ENCODE measurements around the gene KRTAP10-11. TPM values are rescaled to one million over a fixed set of nuclear protein-coding genes. Genes with fewer than 3 reads are reported as not detected.

Gene KRTAP10-11
- total RNA-seq, 1 donor from 2014 or later, result not detected

GRCh38 chr21:44644878-44645277 is 1.3 kb upstream of the KRTAP10-11 start:
- Mint-ChIP-seq H3K27ac (ENCODE audit: unreplicated experiment) (no peak overlapping the region), H3K9me3 (ENCODE audit: unreplicated experiment) (peaks cover 24% of the 10 kb centered on the region), H3K4me1 (ENCODE audit: low read depth, unreplicated experiment) (no peaks in the 10 kb centered on the region), H3K4me3 (ENCODE audit: unreplicated experiment) (no peak overlapping the region), H3K27me3 (ENCODE audit: low read depth, unreplicated experiment) (peaks cover 33% of the 10 kb centered on the region), H3K36me3 (ENCODE audit: low read depth, unreplicated experiment) (no peaks in the 10 kb centered on the region)
- H3K4me2 ChIP-seq (ENCODE audit: low read length), result no peak overlapping the region
- H3K4me1 ChIP-seq (ENCODE audit: insufficient read depth, low read length), result no peaks in the 10 kb centered on the region
- peaks cover 2% of the 10 kb centered on the region for H3K9me3 ChIP-seq (ENCODE audit: insufficient read depth, low read depth, low read length)
- H4K20me1 ChIP-seq (ENCODE audit: insufficient read depth, low read length), result no peaks in the 10 kb centered on the region
- FAIRE-seq (no peak), DNase-seq (ENCODE audit: low read depth) (no peak)
- H2AFZ ChIP-seq (ENCODE audit: low read depth, low read length), result no peak overlapping the region
- TF ChIP-seq CTCF (IDR thresholded peaks at IDR 0.05; ENCODE audit: insufficient read depth, low read depth, low read length), result no peak
- no peak for TF ChIP-seq EZH2 (IDR thresholded peaks at IDR 0.05; ENCODE audit: insufficient read depth, low read length)
- H3K9ac ChIP-seq (ENCODE audit: low read length), result no peak overlapping the region
- no peaks in the 10 kb centered on the region for H3K79me2 ChIP-seq (ENCODE audit: insufficient read depth, low read length)
- H3K27me3 ChIP-seq (ENCODE audit: insufficient read depth, low read length), result no peaks in the 10 kb centered on the region
- no peak overlapping the region for H3K4me3 ChIP-seq (ENCODE audit: insufficient read depth, low read depth, low read length)
- no peak overlapping the region for H3K27ac ChIP-seq (ENCODE audit: low read depth, low read length)
- no peaks in the 10 kb centered on the region for H3K36me3 ChIP-seq (ENCODE audit: insufficient read depth, low read length)

DNA sequence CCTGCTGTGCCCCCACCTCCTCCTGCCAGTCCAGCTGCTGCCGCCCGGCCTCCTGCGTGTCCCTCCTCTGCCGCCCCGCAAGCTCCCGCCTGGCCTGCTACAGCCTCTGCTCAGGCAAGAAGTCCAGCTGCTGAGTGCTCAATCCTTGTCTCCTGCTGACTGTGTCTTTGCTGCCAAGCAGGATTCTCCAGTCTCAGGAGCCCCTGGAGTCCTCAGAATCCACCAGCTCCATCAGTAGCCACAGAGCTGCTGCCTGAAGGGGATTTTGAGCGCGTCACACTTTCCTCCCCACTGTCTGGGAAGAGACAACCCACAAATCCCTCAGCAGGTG is 973 bp downstream of the KRTAP10-11 start:
- Mint-ChIP-seq H3K4me3 (ENCODE audit: unreplicated experiment) (no peak overlapping the region), H3K36me3 (ENCODE audit: low read depth, unreplicated experiment) (no peaks in the 10 kb centered on the region), H3K27ac (ENCODE audit: unreplicated experiment) (no peak overlapping the region), H3K9me3 (ENCODE audit: unreplicated experiment) (peaks cover 23% of the 10 kb centered on the region), H3K4me1 (ENCODE audit: low read depth, unreplicated experiment) (no peaks in the 10 kb centered on the region), H3K27me3 (ENCODE audit: low read depth, unreplicated experiment) (peaks cover 31% of the 10 kb centered on the region)
- FAIRE-seq (no peak), DNase-seq (ENCODE audit: low read depth) (no peak)
- Histone ChIP-seq H3K36me3 (ENCODE audit: insufficient read depth, low read length) (no peaks in the 10 kb centered on the region), H3K9me3 (ENCODE audit: insufficient read depth, low read depth, low read length) (peaks cover 6% of the 10 kb centered on the region), H3K4me1 (ENCODE audit: insufficient read depth, low read length) (no peaks in the 10 kb centered on the region), H2AFZ (ENCODE audit: low read depth, low read length) (no peak overlapping the region), H3K27me3 (ENCODE audit: insufficient read depth, low read length) (no peaks in the 10 kb centered on the region), H4K20me1 (ENCODE audit: insufficient read depth, low read length) (no peaks in the 10 kb centered on the region), H3K4me3 (ENCODE audit: insufficient read depth, low read depth, low read length) (no peak overlapping the region), H3K79me2 (ENCODE audit: insufficient read depth, low read length) (no peaks in the 10 kb centered on the region), H3K4me2 (ENCODE audit: low read length) (no peak overlapping the region), H3K9ac (ENCODE audit: low read length) (no peak overlapping the region), H3K27ac (ENCODE audit: low read depth, low read length) (no peak overlapping the region)
- no peak for TF ChIP-seq EZH2 (IDR thresholded peaks at IDR 0.05; ENCODE audit: insufficient read depth, low read length)
- TF ChIP-seq CTCF (IDR thresholded peaks at IDR 0.05; ENCODE audit: insufficient read depth, low read depth, low read length), result no peak

GRCh38 chr21:44648557-44649311 is 2.5 kb downstream of the KRTAP10-11 start:
- Histone ChIP-seq H3K27me3 (ENCODE audit: insufficient read depth, low read length) (no peaks in the 10 kb centered on the region), H3K79me2 (ENCODE audit: insufficient read depth, low read length) (no peaks in the 10 kb centered on the region), H3K4me3 (ENCODE audit: insufficient read depth, low read depth, low read length) (no peak overlapping the region), H2AFZ (ENCODE audit: low read depth, low read length) (no peak overlapping the region), H3K4me1 (ENCODE audit: insufficient read depth, low read length) (no peaks in the 10 kb centered on the region), H3K27ac (ENCODE audit: low read depth, low read length) (no peak overlapping the region), H4K20me1 (ENCODE audit: insufficient read depth, low read length) (no peaks in the 10 kb centered on the region), H3K4me2 (ENCODE audit: low read length) (no peak overlapping the region), H3K9ac (ENCODE audit: low read length) (no peak overlapping the region), H3K36me3 (ENCODE audit: insufficient read depth, low read length) (no peaks in the 10 kb centered on the region), H3K9me3 (ENCODE audit: insufficient read depth, low read depth, low read length) (peaks cover 6% of the 10 kb centered on the region)
- H3K27ac Mint-ChIP-seq (ENCODE audit: unreplicated experiment), result no peak overlapping the region
- no peak for DNase-seq (ENCODE audit: low read depth)
- H3K9me3 Mint-ChIP-seq (ENCODE audit: unreplicated experiment), result peaks cover 25% of the 10 kb centered on the region
- TF ChIP-seq EZH2 (IDR thresholded peaks at IDR 0.05; ENCODE audit: insufficient read depth, low read length) (no peak), CTCF (IDR thresholded peaks at IDR 0.05; ENCODE audit: insufficient read depth, low read depth, low read length) (no peak)
- no peak for FAIRE-seq
- no peaks in the 10 kb centered on the region for H3K36me3 Mint-ChIP-seq (ENCODE audit: low read depth, unreplicated experiment)
- H3K4me3 Mint-ChIP-seq (ENCODE audit: unreplicated experiment), result no peak overlapping the region
- no peaks in the 10 kb centered on the region for H3K4me1 Mint-ChIP-seq (ENCODE audit: low read depth, unreplicated experiment)
- peaks cover 31% of the 10 kb centered on the region for H3K27me3 Mint-ChIP-seq (ENCODE audit: low read depth, unreplicated experiment)

Measured in astrocyte (in vitro differentiated cells and primary cell).